GM12878 (cell line): Measurements from ENCODE around the gene MRTFA. TPM values are rescaled to one million over a fixed set of nuclear protein-coding genes. Genes with fewer than 3 reads are reported as not detected.
"Not testable (repeated sequence)": the region's sequence is repeated elsewhere in the genome, so short reads cannot be mapped to it uniquely, and the experiment has no call there.

Experiments used
- ATAC-seq: fragments of 200-7000 bp; cut with Tn5 transposase; 3 replicates; pipeline ENCODE4 v1.9.1; 2020; ENCODE audit warnings: mild to moderate bottlenecking, moderate library complexity
- BruUV-seq: library from RNA; stranded (reverse); fragments of 400-500 nt; replicated peaks from 2 replicates; lab custom pipeline; 2021; lab: Mats Ljungman, UMichigan
- CTCF ChIA-PET: fragments of 300-600 bp; sonication (Branson Sonifier 250); formaldehyde crosslinking; extraction: SDS; loops from one replicate; lab custom pipeline; 2021; ENCODE audit warnings: inconsistent platforms; lab: Yijun Ruan, JAX
- POLR2A ChIA-PET: fragments of 350-600 bp; formaldehyde crosslinking; extraction: SDS; loops from one replicate; lab custom pipeline; 2021; ENCODE audit warnings: inconsistent platforms; lab: Charles Lee
- RAD21 ChIA-PET: fragments of 300-600 bp; sonication (Branson Sonifier 250); formaldehyde crosslinking; loops from one replicate; lab custom pipeline; 2023; ENCODE audit warnings: antibody characterized with exemption; ENCODE audit not compliant: unreplicated experiment; lab: Charles Lee
- SMC1A ChIA-PET: fragments of 300-600 bp; sonication (Branson Sonifier 250); formaldehyde crosslinking; loops from one replicate; lab custom pipeline; 2023; ENCODE audit not compliant: unreplicated experiment, uncharacterized antibody; lab: Charles Lee
- DNase-seq: peaks from one replicate; pipeline ENCODE4 v3.0.0-alpha.2; 2011; ENCODE audit warnings: low read depth, low spot score
- FAIRE-seq: peaks from 3 replicates; lab custom pipeline; 2011; peaks lifted over from hg19 to GRCh38; lab: Jason Lieb, UNC
- H2AFZ ChIP-seq: 2 replicates; pipeline ENCODE4 v1.6.0; 2011; ENCODE audit warnings: low read depth, low read length, control low read depth; ENCODE audit not compliant: control insufficient read depth
- H3K27ac ChIP-seq: 2 replicates; pipeline ENCODE4 v1.5.1; 2011; ENCODE audit warnings: control low read depth; ENCODE audit not compliant: control insufficient read depth, insufficient read depth
- H3K27me3 ChIP-seq, 2 experiments: replicated peaks in 1 of 2; 2 replicates each; pipeline versions ENCODE4 v1.6.0 to v1.6.1; 2011; ENCODE audit warnings: low read length in 1 of 2; ENCODE audit not compliant: control insufficient read depth in 2 of 2, insufficient read depth in 2 of 2
- H3K36me3 ChIP-seq, 2 experiments: 2 replicates each; pipeline ENCODE4 v1.5.1; 2011; ENCODE audit warnings: low read length in 1 of 2; ENCODE audit not compliant: control insufficient read depth in 2 of 2, insufficient read depth in 2 of 2
- H3K4me1 ChIP-seq: 2 replicates; pipeline ENCODE4 v1.6.1; 2011; ENCODE audit warnings: mild to moderate bottlenecking, low read length, moderate library complexity, mixed read lengths; ENCODE audit not compliant: control insufficient read depth, insufficient read depth
- H3K4me2 ChIP-seq: 2 replicates; pipeline ENCODE4 v1.6.0; 2011; ENCODE audit warnings: control low read depth; ENCODE audit not compliant: control insufficient read depth, insufficient read depth
- H3K4me3 ChIP-seq: fragments of 200-600 bp; sonication (generic); 2 replicates; pipeline ENCODE4 v1.5.1; 2016
- H3K79me2 ChIP-seq: 2 replicates; pipeline ENCODE4 v1.6.0; 2011; ENCODE audit warnings: low read length; ENCODE audit not compliant: control insufficient read depth, insufficient read depth
- H3K9ac ChIP-seq: 2 replicates; pipeline ENCODE4 v1.8.0; 2011; ENCODE audit warnings: low read length, control low read depth, mixed read lengths; ENCODE audit not compliant: control insufficient read depth, insufficient read depth
- H3K9me3 ChIP-seq: replicated peaks from 3 replicates; pipeline ENCODE4 v1.5.1; 2011; ENCODE audit warnings: mild to moderate bottlenecking, low read length; ENCODE audit not compliant: control insufficient read depth, insufficient read depth
- H4K20me1 ChIP-seq: 2 replicates; pipeline ENCODE4 v1.6.0; 2011; ENCODE audit not compliant: control insufficient read depth, insufficient read depth
- CEBPB ChIP-seq, 2 experiments: fragments of 150-350 bp in 1 of 2; IDR thresholded peaks; 2 replicates each; pipeline ENCODE4 v1.6.1; 2012 to 2014; ENCODE audit warnings: low read depth in 2 of 2, low read length in 2 of 2, borderline replicate concordance in 1 of 2, inconsistent platforms in 1 of 2
- EGR1 ChIP-seq, 2 experiments: IDR thresholded peaks; 1 replicate in 1 of 2; 2 replicates in 1 of 2; pipeline ENCODE4 v1.6.1; 2011 to 2012; ENCODE audit warnings: low read depth in 2 of 2, low read length in 2 of 2, borderline replicate concordance in 1 of 2, mild to moderate bottlenecking in 1 of 2, moderate library complexity in 1 of 2
- HDAC6 ChIP-seq: fragments of 200-600 bp; sonication (generic); IDR thresholded peaks from one replicate; pipeline ENCODE4 v1.8.0; 2017; ENCODE audit warnings: antibody characterized with exemption; ENCODE audit not compliant: unreplicated experiment
- JUND ChIP-seq: IDR thresholded peaks from 2 replicates; pipeline ENCODE4 v1.6.1; 2012; ENCODE audit warnings: low read depth, mild to moderate bottlenecking, low read length, improper control_type of control experiment, moderate library complexity
- LARP7 ChIP-seq: fragments of 450-650 bp; IDR thresholded peaks from 2 replicates; pipeline ENCODE4 v1.6.1; 2017; ENCODE audit warnings: mild to moderate bottlenecking
- POU2F2 ChIP-seq: IDR thresholded peaks from 3 replicates; pipeline ENCODE4 v1.6.1; 2011; ENCODE audit warnings: low read depth, mild to moderate bottlenecking, low read length, borderline replicate concordance
- RUNX3 ChIP-seq: IDR thresholded peaks from 2 replicates; pipeline ENCODE4 v1.6.1; 2012; ENCODE audit warnings: low read length, inconsistent platforms
- TBL1XR1 ChIP-seq: IDR thresholded peaks from 2 replicates; pipeline ENCODE4 v1.6.1; 2012; ENCODE audit warnings: low read depth, low read length, improper control_type of control experiment
- ZBTB4 ChIP-seq: fragments of 450-650 bp; formaldehyde crosslinking; IDR thresholded peaks from 2 replicates; pipeline ENCODE4 v1.4.0; 2022; ENCODE audit warnings: mild to moderate bottlenecking, moderate library complexity
- ZNF207 ChIP-seq: fragments of 450-650 bp; IDR thresholded peaks from 2 replicates; pipeline ENCODE4 v1.6.1; 2014; ENCODE audit warnings: antibody characterized with exemption, mild to moderate bottlenecking, borderline replicate concordance
- WGBS: methylation state at CpG from one replicate; pipeline ENCODE4 v1.1.6; 2016; ENCODE audit warnings: low lambda C conversion rate; ENCODE audit not compliant: insufficient replicate concordance, insufficient coverage; ENCODE audit errors: missing lambda C conversion rate; 5-methylcytosine and 5-hydroxymethylcytosine counted together
- in situ Hi-C: fragments of 300-500 bp; cut with MboI; formaldehyde crosslinking; loops from 9 replicates; pipeline ENCODE4 v1.14.3; 2018; ENCODE audit warnings: mixed read lengths
- intact Hi-C: fragments of 100-400 bp; cut with micrococcal nuclease; formaldehyde crosslinking; loops from one replicate; pipeline ENCODE4 v1.14.2; 2022; ENCODE audit not compliant: unreplicated experiment
- polyA plus RNA-seq, 11 experiments: library from polyadenylated mRNA; depleted of rRNA in 4 of 11; unstranded in 6 of 11; stranded (reverse) in 5 of 11; fragments of >200 nt; fragmentation: Nextera tagmentation in 4 of 11; fragmentation: Illumina TruSeq in 1 of 11; extraction: Ambion mirVana in 4 of 11; extraction: Trizol in 1 of 11; gene quantifications; 1 replicate in 1 of 11; 2 replicates in 10 of 11; pipeline versions ENCODE4 v1.2.1 to v1.2.3, GENCODE V29; 2011 to 2016; ENCODE audit warnings: inconsistent platforms in 2 of 11, missing spikeins in 2 of 11, low read depth in 1 of 11
- total RNA-seq, 4 experiments: library from RNA; depleted of rRNA in 3 of 4; stranded (reverse); fragments of >200 nt in 3 of 4; fragmentation: Illumina TruSeq in 1 of 4; extraction: Trizol in 1 of 4; gene quantifications; 2 replicates each; pipeline versions ENCODE4 v1.2.1 to v1.2.3, GENCODE V29; 2013 to 2021

Gene MRTFA
- total and polyA plus RNA-seq, 10 of the 15 experiments (the other 5 are each of a cell fraction or from before 2014, with no cell fraction given) = 2.0 to 63.9 (median 17.9) TPM

DNA sequence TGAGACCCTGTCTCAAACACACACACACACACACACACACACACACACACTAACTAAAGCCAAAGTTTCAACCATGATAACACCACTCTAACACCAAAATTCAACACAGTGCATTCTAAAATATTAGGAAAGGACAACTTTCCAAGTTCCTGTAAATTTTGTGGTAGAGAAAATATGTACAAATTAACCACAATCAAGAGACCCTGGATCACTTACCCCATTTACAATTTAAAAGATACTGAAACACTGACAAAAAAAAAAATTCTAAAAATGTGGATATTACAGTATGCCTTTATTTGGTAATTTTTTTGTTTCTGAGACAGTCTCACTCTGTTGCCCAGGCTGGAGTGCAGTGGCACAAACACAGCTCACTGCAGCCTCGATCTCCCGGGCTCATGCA, 9.7 kb downstream of the MRTFA start (continued):
- no peak for TF ChIP-seq ZBTB4 (CRISPR knock-in tag)
- TF ChIP-seq TBL1XR1 = no peak
- no peak for TF ChIP-seq JUND
- no peak for TF ChIP-seq POU2F2
- TF ChIP-seq CEBPB (IDR thresholded peaks at IDR 0.05; ENCODE audit: borderline replicate concordance in 1 of 2, low read depth in 2 of 2, low read length in 2 of 2) = no peak
- TF ChIP-seq ZNF207 = no peak
- TF ChIP-seq RUNX3 = no peak
- no peak for TF ChIP-seq EGR1 (IDR thresholded peaks at IDR 0.05; ENCODE audit: borderline replicate concordance in 1 of 2, low read depth in 2 of 2, low read length in 2 of 2)
- TF ChIP-seq LARP7 = no peak
- TF ChIP-seq HDAC6 = no peak

- in situ Hi-C loops, RAD21 ChIA-PET: not testable (repeated sequence)
Observed at GRCh38 chr22:40625794-40626193, 10.7 kb downstream of the MRTFA start.

GRCh38 chr22:40625281-40625680, 11.2 kb downstream of the MRTFA start:
- H3K36me3 ChIP-seq, H3K9ac ChIP-seq, H3K27me3 ChIP-seq, in situ Hi-C loops, FAIRE-seq, H3K4me1 ChIP-seq, RAD21 ChIA-PET, DNase-seq, intact Hi-C loops, H3K4me2 ChIP-seq, ATAC-seq, H2AFZ ChIP-seq, H3K27ac ChIP-seq, H4K20me1 ChIP-seq, BruUV-seq, H3K4me3 ChIP-seq, H3K9me3 ChIP-seq: not testable (repeated sequence)
- POLR2A ChIA-PET = interaction anchor here (0.6 to 1.2 kb wide), 2 partner anchors 14 to 21 kb away, joined by 3 to 4 read pairs; no protein-coding TSS in a partner anchor
- WGBS = 100% methylated on average over 3 of the region's 3 CpGs
- CTCF ChIA-PET = interaction anchor here (1.0 kb wide), 1 partner anchor 21 kb away, joined by 3 read pairs; no protein-coding TSS in a partner anchor
- SMC1A ChIA-PET = interaction anchor here (1.3 to 2.4 kb wide), 4 partner anchors 21 to 92 kb away, joined by 3 to 9 read pairs (median 5); no protein-coding TSS in a partner anchor
- peaks cover 54% of the 10 kb centered on the region for H3K79me2 ChIP-seq

More at GRCh38 chr22:40625794-40626193, 10.7 kb downstream of the MRTFA start:
- H3K4me2 ChIP-seq, H3K4me3 ChIP-seq, ATAC-seq, CTCF ChIA-PET, H3K4me1 ChIP-seq, DNase-seq, H3K9ac ChIP-seq, H3K27ac ChIP-seq, intact Hi-C loops, H2AFZ ChIP-seq, H3K36me3 ChIP-seq, H4K20me1 ChIP-seq, FAIRE-seq, H3K9me3 ChIP-seq, H3K27me3 ChIP-seq, BruUV-seq: not testable (repeated sequence)
- peaks cover 55% of the 10 kb centered on the region for H3K79me2 ChIP-seq
- ChIA-PET SMC1A (interaction anchor here (1.3 to 1.5 kb wide), 2 partner anchors 29 to 32 kb away, joined by 3 to 4 read pairs; no protein-coding TSS in a partner anchor), POLR2A (interaction anchor here (0.6 to 1.2 kb wide), 2 partner anchors 14 to 20 kb away, joined by 3 to 4 read pairs; no protein-coding TSS in a partner anchor)
- WGBS = 83% methylated on average over 3 of the region's 3 CpGs
